Trophoblast cell (in vitro differentiated cells and primary cell): ENCODE measurements around the gene LIMK2.
A peak's percentile ranks its signal among the peaks of the same experiment; 100 is the strongest.

Experiments
- DNase-seq, 2 donors: peaks; one replicate each; pipeline ENCODE4 v3.0.0-alpha.2; 2016
- H2AFZ ChIP-seq: 2 replicates; pipeline ENCODE4 v1.6.1; 2013; ENCODE audit warnings: low read length, moderate library complexity, mild to moderate bottlenecking; ENCODE audit not compliant: insufficient read depth, poor library complexity
- H2AK5ac ChIP-seq: 2 replicates; pipeline ENCODE4 v1.6.1; 2013; ENCODE audit warnings: mild to moderate bottlenecking, low read length
- H2BK120ac ChIP-seq: 2 replicates; pipeline ENCODE4 v1.6.1; 2013; ENCODE audit warnings: low read length, mild to moderate bottlenecking, moderate library complexity; ENCODE audit not compliant: insufficient read depth, poor library complexity
- H2BK12ac ChIP-seq: 2 replicates; pipeline ENCODE4 v1.6.1; 2013; ENCODE audit warnings: mild to moderate bottlenecking, low read length, moderate library complexity
- H2BK5ac ChIP-seq: 2 replicates; pipeline ENCODE4 v1.6.1; 2013; ENCODE audit warnings: low read length, low read depth, moderate library complexity, mild to moderate bottlenecking; ENCODE audit not compliant: poor library complexity
- H3K14ac ChIP-seq: 2 replicates; pipeline ENCODE4 v1.6.1; 2013; ENCODE audit warnings: mild to moderate bottlenecking, low read length
- H3K18ac ChIP-seq: 2 replicates; pipeline ENCODE4 v1.6.1; 2013; ENCODE audit warnings: mild to moderate bottlenecking, low read length
- H3K23ac ChIP-seq: 2 replicates; pipeline ENCODE4 v1.6.1; 2013; ENCODE audit warnings: low read length
- H3K27ac ChIP-seq: 2 replicates; pipeline ENCODE4 v1.5.1; 2013; ENCODE audit warnings: low read depth, mild to moderate bottlenecking, inconsistent platforms, low read length, moderate library complexity
- H3K27me3 ChIP-seq: 2 replicates; pipeline ENCODE4 v1.6.1; 2013; ENCODE audit warnings: inconsistent platforms, mild to moderate bottlenecking, low read length, moderate library complexity; ENCODE audit not compliant: insufficient read depth
- H3K36me3 ChIP-seq, 2 experiments: 1 replicate in 1 of 2; 2 replicates in 1 of 2; pipeline ENCODE4 v1.6.1; 2013; ENCODE audit warnings: low read length in 2 of 2, mild to moderate bottlenecking in 2 of 2, moderate library complexity in 1 of 2; ENCODE audit not compliant: insufficient read depth in 2 of 2, control insufficient read depth in 1 of 2
- H3K4ac ChIP-seq: 2 replicates; pipeline ENCODE4 v1.6.1; 2013; ENCODE audit warnings: low read depth, mild to moderate bottlenecking, low read length, moderate library complexity
- H3K4me1 ChIP-seq, 2 experiments: 1 replicate in 1 of 2; 2 replicates in 1 of 2; pipeline ENCODE4 v1.6.1; 2013; ENCODE audit warnings: low read length in 2 of 2, mild to moderate bottlenecking in 2 of 2, moderate library complexity in 1 of 2; ENCODE audit not compliant: insufficient read depth in 2 of 2, control insufficient read depth in 1 of 2
- H3K4me2 ChIP-seq: 2 replicates; pipeline ENCODE4 v1.6.1; 2013; ENCODE audit warnings: inconsistent platforms, mild to moderate bottlenecking, low read length, moderate library complexity
- H3K4me3 ChIP-seq: 2 replicates; pipeline ENCODE4 v1.5.1; 2013; ENCODE audit warnings: mild to moderate bottlenecking, low read depth, low read length, inconsistent platforms
- H3K79me1 ChIP-seq: one replicate; pipeline ENCODE4 v1.6.1; 2013; ENCODE audit warnings: low read length
- H3K79me2 ChIP-seq: 2 replicates; pipeline ENCODE4 v1.6.1; 2013; ENCODE audit warnings: low read length, mild to moderate bottlenecking; ENCODE audit not compliant: control insufficient read depth, insufficient read depth, poor library complexity
- H3K9ac ChIP-seq: 2 replicates; pipeline ENCODE4 v1.6.1; 2013; ENCODE audit warnings: mild to moderate bottlenecking, low read length
- H3K9me3 ChIP-seq: 2 replicates; pipeline ENCODE4 v1.6.1; 2013; ENCODE audit warnings: low read depth, mild to moderate bottlenecking, control low read depth, inconsistent platforms, low read length; ENCODE audit not compliant: insufficient read depth
- H4K12ac ChIP-seq: 2 replicates; pipeline ENCODE4 v1.6.1; 2013; ENCODE audit warnings: low read depth, mild to moderate bottlenecking, low read length, moderate library complexity
- H4K8ac ChIP-seq: 2 replicates; pipeline ENCODE4 v1.6.1; 2013; ENCODE audit warnings: low read depth, mild to moderate bottlenecking, low read length, moderate library complexity
- H4K91ac ChIP-seq: one replicate; pipeline ENCODE4 v1.6.1; 2013; ENCODE audit warnings: low read depth, mild to moderate bottlenecking, low read length, moderate library complexity
- WGBS: extraction: QIAGEN DNeasy Blood & Tissue Kit; methylation state at CpG from one replicate; pipeline ENCODE4 v1.1.7; 2013; ENCODE audit warnings: missing lambda C conversion rate; ENCODE audit not compliant: insufficient read length, insufficient coverage; ENCODE audit errors: extremely low coverage; 5-methylcytosine and 5-hydroxymethylcytosine counted together

The LIMK2 gene

GRCh38 chr22:31211482-31211861 is 626 bp upstream of the LIMK2 start:
- Histone ChIP-seq H3K27ac (no peak overlapping the region), H3K4me3 (no peak overlapping the region)

GRCh38 chr22:31212783-31213629 is 908 bp downstream of the LIMK2 start:
- DNase-seq = no peak
- Histone ChIP-seq H2BK5ac (peak overlapping the region; percentile 80), H3K18ac (no peak overlapping the region), H2AFZ (no peak overlapping the region), H3K27me3 (no peaks in the 10 kb centered on the region), H2AK5ac (no peak overlapping the region), H3K79me2 (peaks cover 4% of the 10 kb centered on the region), H3K27ac (no peak overlapping the region), H3K14ac (peak overlapping the region; percentile 87), H2BK12ac (no peak overlapping the region), H4K12ac (no peak overlapping the region), H3K23ac (no peak overlapping the region), H3K4me3 (peak overlapping the region; percentile 90), H4K8ac (peak overlapping the region; percentile 81), H3K4me2 (peak overlapping the region; percentile 75), H3K9me3 (no peaks in the 10 kb centered on the region), H3K4me1 (peaks cover 5 to 10% of the 10 kb centered on the region in 2 experiments), H4K91ac (peak overlapping the region; percentile 75), H3K36me3 (no peaks in the 10 kb centered on the region), H3K4ac (peak overlapping the region; percentile 82), H2BK120ac (peak overlapping the region; percentile 89), H3K79me1 (peaks cover 5% of the 10 kb centered on the region), H3K9ac (peak overlapping the region; percentile 74)
- no CpG with 5 or more reads among the region's 11 CpGs for WGBS

More at GRCh38 chr22:31211482-31211861, 626 bp upstream of the LIMK2 start:
- H3K36me3 ChIP-seq = no peaks in the 10 kb centered on the region
- H3K14ac ChIP-seq = no peak overlapping the region
- no peaks in the 10 kb centered on the region for H3K27me3 ChIP-seq
- DNase-seq = peak; percentile 74 to 88
- peaks cover 12 to 19% of the 10 kb centered on the region in 2 experiments for H3K4me1 ChIP-seq
- no peak overlapping the region for H3K9ac ChIP-seq
- peak overlapping the region; percentile 6 for H4K8ac ChIP-seq
- no peak overlapping the region for H4K91ac ChIP-seq
- no peak overlapping the region for H3K23ac ChIP-seq
- peaks cover 4% of the 10 kb centered on the region for H3K79me2 ChIP-seq
- H2BK120ac ChIP-seq = no peak overlapping the region
- no peak overlapping the region for H2AK5ac ChIP-seq
- no peak overlapping the region for H2BK5ac ChIP-seq
- no peak overlapping the region for H3K4ac ChIP-seq
- H3K9me3 ChIP-seq = no peaks in the 10 kb centered on the region
- peak overlapping the region; percentile 62 for H3K4me2 ChIP-seq
- H4K12ac ChIP-seq = no peak overlapping the region
- no peak overlapping the region for H2BK12ac ChIP-seq
- H3K18ac ChIP-seq = no peak overlapping the region
- no CpG with 5 or more reads among the region's 7 CpGs for WGBS
- H3K79me1 ChIP-seq = peaks cover 9% of the 10 kb centered on the region
- no peak overlapping the region for H2AFZ ChIP-seq

DNA sequence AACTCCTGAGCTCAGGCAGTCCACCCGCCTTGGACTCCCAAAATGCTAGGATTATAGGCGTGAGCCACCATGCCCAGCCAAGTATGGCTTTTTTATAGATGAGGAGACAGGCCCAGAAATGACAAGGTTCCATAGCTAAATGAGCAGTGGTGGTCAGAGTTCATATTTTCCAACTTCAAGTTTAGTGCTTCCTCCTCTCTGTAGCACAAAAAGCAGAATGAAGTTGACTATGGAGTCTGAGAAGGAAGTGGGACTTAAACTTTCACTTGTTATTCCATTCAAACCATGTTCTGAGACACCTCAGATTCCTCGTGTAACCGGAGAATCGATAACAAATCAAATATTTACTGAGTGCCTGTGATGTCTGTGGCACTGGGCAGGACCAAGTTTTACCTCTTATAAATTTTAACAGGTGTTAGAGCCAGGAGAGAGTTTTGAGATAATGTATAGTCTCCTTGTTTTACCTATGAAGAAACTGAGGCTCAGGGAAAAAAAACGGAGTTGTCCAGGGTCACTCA is 3.0 kb downstream of the LIMK2 start:
- Histone ChIP-seq H2BK12ac (no peak overlapping the region), H3K27me3 (no peaks in the 10 kb centered on the region), H2AK5ac (no peak overlapping the region), H2AFZ (no peak overlapping the region), H4K8ac (no peak overlapping the region), H2BK5ac (no peak overlapping the region), H3K14ac (no peak overlapping the region), H3K36me3 (no peaks in the 10 kb centered on the region), H3K79me2 (peaks cover 4% of the 10 kb centered on the region), H2BK120ac (no peak overlapping the region), H3K23ac (no peak overlapping the region), H3K27ac (no peak overlapping the region), H3K4ac (no peak overlapping the region), H3K9ac (no peak overlapping the region), H3K18ac (no peak overlapping the region), H3K9me3 (no peaks in the 10 kb centered on the region), H3K4me3 (no peak overlapping the region), H3K79me1 (peaks cover 5% of the 10 kb centered on the region), H4K12ac (no peak overlapping the region), H4K91ac (no peak overlapping the region), H3K4me1 (peaks cover 5 to 12% of the 10 kb centered on the region in 2 experiments), H3K4me2 (no peak overlapping the region)
- no peak for DNase-seq
- WGBS = no CpG with 5 or more reads among the region's 6 CpGs

DNA sequence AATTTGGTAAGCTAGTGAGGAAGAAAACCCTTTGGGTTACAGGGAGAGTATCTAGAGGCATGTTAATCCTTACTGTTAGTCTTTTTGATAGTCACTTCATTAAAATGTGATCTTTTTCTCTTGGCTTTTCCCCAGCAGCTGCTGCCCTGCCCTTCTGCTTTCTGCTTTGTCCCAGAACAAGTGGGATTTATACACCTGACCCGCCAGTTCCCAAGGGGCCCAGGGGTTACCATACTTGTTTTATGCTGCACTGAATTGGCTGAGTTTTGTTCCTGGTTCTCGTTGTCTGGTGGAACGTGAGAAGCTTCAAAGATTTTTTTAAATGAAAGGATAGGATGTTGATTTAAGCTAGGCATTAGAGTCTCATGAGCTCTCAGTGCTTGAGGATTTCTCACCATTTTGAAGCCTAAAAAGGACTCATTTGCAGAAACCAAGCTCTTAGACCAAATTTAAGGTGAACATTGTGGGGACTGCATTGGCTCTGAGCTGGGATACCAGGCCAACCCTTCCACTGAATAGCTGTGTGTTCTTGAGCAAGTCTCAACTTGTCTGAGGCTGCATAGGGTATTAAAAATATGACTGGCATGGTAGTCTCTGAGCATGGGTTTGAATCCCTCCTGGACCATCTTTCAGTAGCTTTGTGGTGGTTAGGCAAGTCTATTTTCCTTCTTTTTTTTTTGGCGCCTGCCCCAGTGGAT is 6.6 kb downstream of the LIMK2 start:
- Histone ChIP-seq H3K4ac (no peak overlapping the region), H3K27me3 (no peaks in the 10 kb centered on the region), H3K4me3 (no peak overlapping the region), H4K12ac (no peak overlapping the region), H3K18ac (no peak overlapping the region), H3K4me1 (peaks cover 1 to 4% of the 10 kb centered on the region in 2 experiments), H3K9ac (no peak overlapping the region), H2AK5ac (no peak overlapping the region), H3K14ac (no peak overlapping the region), H3K23ac (no peak overlapping the region), H3K27ac (no peak overlapping the region), H3K36me3 (no peaks in the 10 kb centered on the region), H3K79me1 (no peaks in the 10 kb centered on the region), H3K4me2 (no peak overlapping the region), H2BK120ac (no peak overlapping the region), H2BK12ac (no peak overlapping the region), H2BK5ac (no peak overlapping the region), H4K8ac (no peak overlapping the region), H3K79me2 (no peaks in the 10 kb centered on the region), H4K91ac (peak overlapping the region; percentile 31), H2AFZ (no peak overlapping the region), H3K9me3 (no peaks in the 10 kb centered on the region)
- DNase-seq = peak in 1 of 2 donors; percentile 18
- WGBS = no CpG with 5 or more reads among the region's 4 CpGs
